CD4-positive, alpha-beta T cell (primary cell): ENCODE data around the gene THADA. TPM values are rescaled to one million over a fixed set of nuclear protein-coding genes. Genes with fewer than 3 reads are reported as not detected.

Source experiments
- ATAC-seq: fragments of 200-7000 bp; cut with Tn5 transposase; one replicate; pipeline ENCODE4 v1.10.0; 2022; ENCODE audit warnings: mild to moderate bottlenecking; ENCODE audit not compliant: poor library complexity
- CTCF ChIA-PET: fragments of 350-600 bp; sonication (Branson Sonifier 250); formaldehyde crosslinking; loops from one replicate; lab custom pipeline; 2021; ENCODE audit warnings: antibody characterized with exemption, inconsistent platforms; lab: Charles Lee
- POLR2A ChIA-PET: fragments of 350-600 bp; sonication (Branson Sonifier 250); formaldehyde crosslinking; loops from one replicate; lab custom pipeline; 2021; ENCODE audit warnings: antibody characterized with exemption, inconsistent platforms; lab: Charles Lee
- DNase-seq, 14 experiments: peaks; one replicate each; pipeline ENCODE4 v3.0.0-alpha.2; 2013 to 2020; ENCODE audit warnings: mixed read lengths in 2 of 14
- H3K27ac ChIP-seq, 2 donors: one replicate each; pipeline versions ENCODE4 v1.5.1 to v1.7.0; 2013; ENCODE audit warnings: low read length in 2 of 2, low read depth in 1 of 2, mild to moderate bottlenecking in 1 of 2
- H3K27me3 ChIP-seq, 2 experiments: 1 replicate in 1 of 2; 2 replicates in 1 of 2; pipeline versions ENCODE4 v1.6.1 to v1.7.0; 2013; ENCODE audit warnings: low read length in 2 of 2, control low read depth in 1 of 2, mild to moderate bottlenecking in 1 of 2, moderate library complexity in 1 of 2; ENCODE audit not compliant: insufficient read depth in 2 of 2, control insufficient read depth in 1 of 2
- H3K36me3 ChIP-seq: one replicate; pipeline ENCODE4 v1.6.1; 2013; ENCODE audit warnings: low read length, control low read depth; ENCODE audit not compliant: insufficient read depth
- H3K4me1 ChIP-seq: one replicate; pipeline ENCODE4 v1.6.1; 2013; ENCODE audit warnings: low read length, control low read depth; ENCODE audit not compliant: insufficient read depth
- H3K4me3 ChIP-seq: one replicate; pipeline ENCODE4 v1.5.1; 2013; ENCODE audit warnings: mild to moderate bottlenecking, low read length, moderate library complexity
- H3K9me3 ChIP-seq, 2 experiments: 1 replicate in 1 of 2; 2 replicates in 1 of 2; pipeline versions ENCODE4 v1.6.1 to v1.7.0; 2013; ENCODE audit warnings: low read length in 2 of 2, mild to moderate bottlenecking in 2 of 2, control low read depth in 1 of 2, moderate library complexity in 1 of 2; ENCODE audit not compliant: control insufficient read depth in 1 of 2, insufficient read depth in 1 of 2
- H3K27ac Mint-ChIP-seq: one replicate; pipeline ENCODE4 v1.8.0; 2020; ENCODE audit warnings: mixed read lengths
- H3K27me3 Mint-ChIP-seq: one replicate; pipeline ENCODE4 v1.8.0; 2021; ENCODE audit warnings: mixed read lengths
- H3K36me3 Mint-ChIP-seq: one replicate; pipeline ENCODE4 v1.8.0; 2021; ENCODE audit warnings: low read depth, mixed read lengths
- H3K4me1 Mint-ChIP-seq: one replicate; pipeline ENCODE4 v1.8.0; 2021; ENCODE audit warnings: low read depth, mixed read lengths
- H3K4me3 Mint-ChIP-seq: one replicate; pipeline ENCODE4 v1.8.0; 2020; ENCODE audit warnings: mild to moderate bottlenecking, mixed read lengths
- H3K9me3 Mint-ChIP-seq: one replicate; pipeline ENCODE4 v1.8.0; 2020; ENCODE audit warnings: mixed read lengths
- intact Hi-C, 2 experiments: fragments of 100-400 bp; cut with DNase I in 1 of 2; cut with micrococcal nuclease in 1 of 2; formaldehyde crosslinking; loops; one replicate each; pipeline versions ENCODE4 v1.15.1 to v1.9.0; 2023 to 2025; cut with DNase I, micrococcal nuclease
- total RNA-seq, 174 experiments: library from RNA in 2 of 174; stranded (reverse) in 2 of 174; gene quantifications; one replicate each; pipeline ENCODE4 v1.2.3 and lab custom pipeline; 2021 to 2026
- TF ChIP-seq, protein P1 (sequence below): fragments of 200-600 bp; IDR thresholded peaks from one replicate; pipeline ENCODE4 v1.8.0; 2022; ENCODE audit warnings: antibody characterized with exemption, mild to moderate bottlenecking

THADA gene
- total RNA-seq, 2 experiments from 2014 or later: 29.3 to 32.9 TPM

DNA sequence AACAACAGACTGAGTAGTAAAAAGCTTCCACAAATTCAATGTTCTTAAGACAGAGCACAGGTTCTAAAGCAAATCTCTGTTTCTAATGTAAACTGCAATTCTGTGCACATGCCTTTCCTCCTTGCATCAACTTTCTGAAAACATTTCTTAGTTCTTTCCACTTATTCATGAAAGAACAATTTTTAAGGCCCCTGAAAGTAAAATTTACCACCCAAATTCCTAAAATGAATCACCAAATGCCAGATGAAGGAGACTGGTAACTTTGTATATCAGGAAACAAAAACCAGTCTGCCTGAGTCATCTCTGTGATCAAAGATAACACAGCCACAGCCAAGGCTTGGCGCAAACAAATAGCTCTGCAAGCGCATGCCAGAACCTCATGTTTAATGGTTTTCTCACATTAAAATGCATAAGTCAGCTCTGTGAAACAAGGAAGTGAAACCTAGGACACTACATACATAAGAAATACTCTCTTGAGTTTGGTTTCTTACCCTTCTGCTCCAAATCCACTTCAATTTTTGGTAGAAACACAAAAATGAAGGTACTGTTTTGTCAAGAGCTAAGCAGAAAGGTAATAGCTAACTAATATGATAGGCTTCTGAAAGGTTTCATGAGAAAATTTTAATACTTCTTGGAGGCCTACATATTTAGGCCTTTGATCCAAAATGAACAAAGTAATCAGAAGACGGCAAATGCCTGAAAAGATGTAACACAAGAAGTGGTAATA, 169.4 kb downstream of the THADA start:
- Histone ChIP-seq H3K9me3 (no peaks in the 10 kb centered on the region), H3K27ac (peak overlapping the region in 1 of 2 donors; percentile 51), H3K4me1 (peaks cover 22% of the 10 kb centered on the region), H3K36me3 (peaks cover 2% of the 10 kb centered on the region), H3K27me3 (no peaks in the 10 kb centered on the region), H3K4me3 (no peak overlapping the region)
- CTCF ChIA-PET: interaction anchor here (0.6 kb wide), 1 partner anchor 151 kb away, joined by 3 read pairs; no protein-coding TSS in a partner anchor
- POLR2A ChIA-PET: interaction anchor here (0.5 to 1.5 kb wide), 4 partner anchors 23 to 199 kb away, joined by 3 to 4 read pairs (median 3); no protein-coding TSS in a partner anchor
- Mint-ChIP-seq H3K4me1 (peaks cover 35% of the 10 kb centered on the region), H3K4me3 (peak overlapping the region; percentile 32), H3K27me3 (no peaks in the 10 kb centered on the region), H3K9me3 (no peaks in the 10 kb centered on the region), H3K36me3 (peaks cover 52% of the 10 kb centered on the region), H3K27ac (peak overlapping the region; percentile 81)
- intact Hi-C loops: no loop called here
- DNase-seq (peak; percentile 18 to 82 (median 50)), ATAC-seq (peak; percentile 91)
- TF ChIP-seq, protein P1, sequence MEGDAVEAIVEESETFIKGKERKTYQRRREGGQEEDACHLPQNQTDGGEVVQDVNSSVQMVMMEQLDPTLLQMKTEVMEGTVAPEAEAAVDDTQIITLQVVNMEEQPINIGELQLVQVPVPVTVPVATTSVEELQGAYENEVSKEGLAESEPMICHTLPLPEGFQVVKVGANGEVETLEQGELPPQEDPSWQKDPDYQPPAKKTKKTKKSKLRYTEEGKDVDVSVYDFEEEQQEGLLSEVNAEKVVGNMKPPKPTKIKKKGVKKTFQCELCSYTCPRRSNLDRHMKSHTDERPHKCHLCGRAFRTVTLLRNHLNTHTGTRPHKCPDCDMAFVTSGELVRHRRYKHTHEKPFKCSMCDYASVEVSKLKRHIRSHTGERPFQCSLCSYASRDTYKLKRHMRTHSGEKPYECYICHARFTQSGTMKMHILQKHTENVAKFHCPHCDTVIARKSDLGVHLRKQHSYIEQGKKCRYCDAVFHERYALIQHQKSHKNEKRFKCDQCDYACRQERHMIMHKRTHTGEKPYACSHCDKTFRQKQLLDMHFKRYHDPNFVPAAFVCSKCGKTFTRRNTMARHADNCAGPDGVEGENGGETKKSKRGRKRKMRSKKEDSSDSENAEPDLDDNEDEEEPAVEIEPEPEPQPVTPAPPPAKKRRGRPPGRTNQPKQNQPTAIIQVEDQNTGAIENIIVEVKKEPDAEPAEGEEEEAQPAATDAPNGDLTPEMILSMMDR: no peak

DNA sequence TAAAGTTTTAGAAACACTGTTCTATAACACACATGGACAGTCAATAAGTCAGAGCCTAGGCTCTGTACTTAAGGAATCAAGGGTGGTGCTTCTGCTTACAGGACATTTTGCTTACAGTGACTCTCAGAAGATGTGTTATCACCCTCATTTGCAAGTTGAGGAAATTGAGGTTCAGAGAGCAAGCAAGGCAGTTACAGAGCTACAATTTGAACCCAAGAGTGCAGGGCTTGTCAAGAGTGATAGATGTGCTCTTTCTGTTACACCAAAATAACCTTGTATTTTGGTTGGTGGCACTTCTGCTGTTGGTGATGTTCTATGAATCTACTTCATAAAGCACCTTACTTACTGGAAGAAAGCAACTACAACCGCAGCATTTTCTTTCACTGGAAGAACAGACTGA, 170.2 kb downstream of the THADA start:
- Mint-ChIP-seq H3K4me1 (peaks cover 35% of the 10 kb centered on the region), H3K27me3 (no peaks in the 10 kb centered on the region), H3K4me3 (no peak overlapping the region), H3K9me3 (no peaks in the 10 kb centered on the region), H3K27ac (peak overlapping the region; percentile 39), H3K36me3 (peaks cover 47% of the 10 kb centered on the region)
- Histone ChIP-seq H3K27ac (no peak overlapping the region), H3K4me1 (peaks cover 22% of the 10 kb centered on the region), H3K4me3 (no peak overlapping the region), H3K27me3 (no peaks in the 10 kb centered on the region), H3K36me3 (peaks cover 2% of the 10 kb centered on the region), H3K9me3 (no peaks in the 10 kb centered on the region)
- ChIA-PET POLR2A (interaction anchor here (1.4 to 1.5 kb wide), 2 partner anchors 24 to 199 kb away, joined by 3 to 4 read pairs; no protein-coding TSS in a partner anchor), CTCF (no interaction called here)
- DNase-seq (peak in 1 of 14 experiments; percentile 4), ATAC-seq (no peak)
- TF ChIP-seq, protein P1: no peak
- intact Hi-C loops: no loop called here

DNA sequence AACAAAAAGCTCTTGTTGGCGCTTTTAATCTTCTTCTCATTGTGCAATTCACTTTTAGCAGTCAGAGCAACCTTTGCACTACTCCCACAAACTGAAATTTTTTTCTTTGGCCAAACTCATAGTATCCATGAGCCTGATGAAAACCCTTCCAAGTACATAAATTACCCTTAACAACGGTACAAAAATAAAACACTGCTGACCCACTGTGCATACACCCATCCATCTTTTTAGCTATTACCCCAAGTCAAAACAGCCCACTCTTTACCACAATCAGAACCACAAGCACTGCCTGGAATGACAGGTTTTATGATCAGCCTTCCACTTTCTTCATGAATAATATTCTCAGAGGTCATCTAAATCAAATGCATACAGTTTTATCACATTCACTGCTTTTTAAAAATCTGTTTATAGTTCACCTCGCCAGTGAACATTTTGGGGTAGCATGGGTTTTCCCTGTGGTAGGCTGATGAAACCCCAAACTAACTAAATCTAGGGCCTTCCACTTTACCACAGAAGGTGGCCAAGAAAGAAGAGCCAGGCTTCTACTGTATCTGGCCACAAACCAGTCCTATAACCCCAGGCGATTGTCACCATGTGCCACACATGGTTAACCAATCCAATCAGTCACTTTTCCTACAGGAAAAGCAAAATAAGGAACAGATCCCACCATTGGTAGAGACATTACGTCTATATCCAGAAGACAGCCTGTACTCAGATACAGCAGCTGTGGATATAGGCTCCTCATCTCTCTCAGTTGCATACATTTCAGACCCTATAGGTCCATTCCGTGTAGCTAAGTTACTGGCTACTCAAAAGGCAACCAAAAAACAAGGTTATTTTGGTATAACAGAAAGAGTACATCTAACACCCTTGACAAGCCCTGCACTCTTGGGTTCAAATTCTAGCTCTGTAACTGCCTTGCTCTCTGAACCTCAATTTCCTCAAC, 171.3 kb downstream of the THADA start:
- ATAC-seq (no peak), DNase-seq (peak in 1 of 14 experiments; percentile 9)
- Histone ChIP-seq H3K36me3 (peaks cover 2% of the 10 kb centered on the region), H3K27ac (peak overlapping the region in 1 of 2 donors; percentile 25), H3K27me3 (no peaks in the 10 kb centered on the region), H3K9me3 (no peaks in the 10 kb centered on the region), H3K4me1 (peaks cover 22% of the 10 kb centered on the region), H3K4me3 (no peak overlapping the region)
- intact Hi-C loops: no loop called here
- Mint-ChIP-seq H3K27ac (peak overlapping the region; percentile 3), H3K36me3 (peaks cover 53% of the 10 kb centered on the region), H3K4me1 (peaks cover 35% of the 10 kb centered on the region), H3K4me3 (no peak overlapping the region), H3K9me3 (no peaks in the 10 kb centered on the region), H3K27me3 (no peaks in the 10 kb centered on the region)
- TF ChIP-seq, protein P1: no peak
- ChIA-PET CTCF (interaction anchor here (0.7 kb wide), 1 partner anchor 495 kb away, joined by 3 read pairs; no protein-coding TSS in a partner anchor), POLR2A (no interaction called here)
